GM21447 (cell line): Measurements from ENCODE around the gene GHRH.

Experiments used
- ATAC-seq: cut with Tn5 transposase; IDR thresholded peaks from one replicate; pipeline ENCODE4 v1.9.1; 2021; ENCODE audit not compliant: unreplicated experiment

GHRH gene

DNA sequence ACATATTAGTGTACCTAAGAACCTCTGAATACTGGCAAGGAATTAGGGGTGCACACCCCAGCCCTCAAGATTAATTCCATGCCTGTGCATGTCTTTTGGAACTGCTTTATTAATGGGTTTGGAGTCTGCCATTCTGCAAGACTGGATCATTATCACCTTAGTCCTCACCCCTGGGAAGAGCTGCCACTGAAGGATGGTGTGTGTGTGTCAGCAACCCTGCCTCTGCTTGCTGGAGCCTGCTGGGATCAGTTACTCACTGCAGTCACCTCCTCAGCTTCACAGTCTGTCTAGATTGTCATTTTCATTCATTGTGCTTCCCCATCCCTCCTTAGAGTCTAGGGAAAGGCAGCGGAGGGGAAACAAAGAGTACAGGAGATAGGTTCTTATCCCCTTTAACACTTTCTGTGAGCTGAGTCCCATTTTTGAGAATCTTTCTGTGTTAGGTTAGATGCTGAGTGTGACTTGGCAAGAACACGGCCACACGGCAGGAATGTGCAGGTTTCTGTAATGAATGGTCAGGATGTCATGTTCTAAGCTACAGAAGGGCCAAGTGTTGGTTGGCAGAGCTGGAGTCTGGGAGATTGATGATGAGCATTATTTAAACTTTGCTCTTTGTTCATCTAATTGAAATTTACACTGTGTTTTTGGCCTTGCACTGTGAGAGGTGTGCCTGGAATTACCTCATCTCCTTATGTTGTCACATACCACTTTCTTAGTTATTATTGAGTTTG, 21.1 kb downstream of the GHRH start:
- no peak for ATAC-seq

DNA sequence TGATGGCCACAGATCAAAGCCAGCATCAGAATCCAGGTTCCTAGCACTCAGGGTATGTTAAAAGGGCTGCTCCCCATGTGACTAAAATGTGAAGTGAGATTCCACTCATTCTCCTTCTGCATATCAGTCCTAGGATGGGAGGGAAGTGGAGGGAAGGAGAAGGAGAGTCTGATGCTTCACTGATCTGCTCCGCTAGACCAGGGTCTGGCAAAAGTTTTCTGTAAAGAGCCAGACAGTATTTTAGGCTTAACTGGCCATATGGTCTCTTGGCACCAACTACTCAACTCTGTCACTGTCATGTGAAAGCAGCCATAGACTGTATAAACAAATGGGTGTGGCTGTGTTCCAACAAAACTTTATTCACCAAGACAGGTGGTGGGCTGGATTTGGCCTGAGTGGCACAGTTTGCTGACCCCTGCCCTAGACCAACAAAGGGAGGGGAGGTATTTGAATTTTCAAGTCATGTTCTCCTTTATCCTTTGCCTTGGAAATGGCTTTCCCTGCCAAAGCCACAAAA, 22.6 kb downstream of the GHRH start:
- no peak for ATAC-seq

DNA sequence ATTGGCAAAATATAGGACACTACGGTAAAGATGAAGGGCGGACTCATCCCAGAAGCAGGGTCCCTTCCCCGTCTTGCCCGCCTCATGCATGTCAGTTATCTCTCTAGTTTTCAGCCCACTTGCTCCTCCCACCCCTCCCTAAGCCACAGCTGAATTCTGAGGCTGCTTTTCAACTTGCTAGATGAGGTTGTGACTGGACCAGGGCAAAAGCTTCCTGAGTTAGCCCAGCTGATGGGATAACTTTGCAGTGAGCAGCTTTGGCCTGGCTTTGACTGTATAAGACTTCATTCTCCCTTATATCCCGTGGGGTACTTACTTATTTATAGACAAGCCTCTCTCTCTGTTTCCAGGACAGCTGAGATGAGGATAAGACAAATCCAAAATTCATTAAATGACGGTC, 23.2 kb downstream of the GHRH start:
- ATAC-seq: no peak

DNA sequence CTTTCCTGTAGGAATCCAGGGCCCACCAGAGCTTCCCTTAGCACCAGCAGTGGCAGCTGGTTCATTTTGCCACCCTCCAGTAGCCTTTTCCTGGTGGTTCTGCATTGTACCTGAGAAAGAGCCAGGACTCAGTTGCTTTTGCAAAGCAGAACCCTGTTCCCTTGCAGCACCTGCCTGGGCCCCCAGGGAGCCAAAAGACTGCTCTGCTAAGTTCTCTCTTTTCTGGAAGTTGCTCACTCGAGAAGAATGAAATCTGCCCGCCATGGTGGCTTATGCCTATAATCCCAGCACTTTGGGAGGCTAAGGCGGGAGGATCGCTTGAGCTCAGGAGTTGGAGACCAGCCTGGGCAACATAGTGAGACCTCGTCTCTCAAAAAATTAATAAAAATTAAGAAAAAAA, 24.0 kb downstream of the GHRH start:
- no peak for ATAC-seq

DNA sequence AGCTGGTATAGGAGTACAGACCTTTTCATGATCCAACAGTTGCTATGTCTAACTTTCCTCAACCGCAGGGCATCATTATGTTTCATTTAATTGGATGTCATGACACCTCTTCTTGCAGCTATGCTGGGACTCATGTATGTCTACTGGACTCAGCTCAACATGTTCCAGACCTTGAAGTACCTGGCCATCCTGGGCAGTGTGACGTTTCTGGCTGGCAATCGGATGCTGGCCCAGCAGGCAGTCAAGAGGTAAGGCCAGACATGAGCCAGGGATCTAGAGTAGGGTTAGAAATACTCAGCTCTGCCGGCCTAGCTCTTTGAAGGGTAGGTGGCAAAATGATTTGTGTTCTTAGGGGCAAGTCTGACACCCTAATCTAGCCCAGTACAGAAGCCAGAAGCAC, 25.2 kb downstream of the GHRH start:
- ATAC-seq: no peak

DNA sequence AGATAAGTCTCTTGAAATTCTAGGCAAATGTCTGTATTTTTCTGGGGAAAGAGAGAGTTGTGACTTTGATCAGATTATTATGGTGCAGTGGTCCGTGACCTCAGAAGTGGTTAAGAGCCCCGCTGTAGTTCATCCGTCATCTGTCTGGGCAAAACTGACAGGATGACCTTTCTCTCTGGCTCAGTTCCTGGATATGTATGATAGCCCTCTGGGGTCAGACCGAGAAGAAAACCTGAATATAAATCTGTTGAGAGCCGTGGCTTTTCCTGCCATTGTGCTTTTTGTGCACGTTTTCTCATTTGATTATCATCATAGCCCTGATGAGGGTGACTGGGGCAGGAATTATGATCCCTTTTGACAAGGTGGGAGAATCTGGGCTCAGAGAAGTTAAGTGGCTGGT, 26.5 kb downstream of the GHRH start:
- no peak for ATAC-seq

DNA sequence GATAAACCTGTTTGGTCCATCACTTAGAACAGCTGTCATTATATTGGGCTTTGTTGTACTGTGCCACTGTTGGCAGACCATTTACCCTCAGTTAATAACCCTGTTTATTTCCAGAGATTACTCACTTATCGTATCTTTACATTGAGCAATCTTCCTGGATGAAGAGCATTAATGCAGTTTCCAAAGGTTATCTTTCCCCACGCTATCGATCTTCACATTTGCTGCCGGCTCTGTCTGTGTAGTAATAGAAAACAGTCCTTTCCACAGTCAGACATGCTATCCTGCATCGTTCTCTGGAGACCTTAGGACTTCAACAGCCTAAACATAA, 27.4 kb downstream of the GHRH start:
- ATAC-seq: no peak

DNA sequence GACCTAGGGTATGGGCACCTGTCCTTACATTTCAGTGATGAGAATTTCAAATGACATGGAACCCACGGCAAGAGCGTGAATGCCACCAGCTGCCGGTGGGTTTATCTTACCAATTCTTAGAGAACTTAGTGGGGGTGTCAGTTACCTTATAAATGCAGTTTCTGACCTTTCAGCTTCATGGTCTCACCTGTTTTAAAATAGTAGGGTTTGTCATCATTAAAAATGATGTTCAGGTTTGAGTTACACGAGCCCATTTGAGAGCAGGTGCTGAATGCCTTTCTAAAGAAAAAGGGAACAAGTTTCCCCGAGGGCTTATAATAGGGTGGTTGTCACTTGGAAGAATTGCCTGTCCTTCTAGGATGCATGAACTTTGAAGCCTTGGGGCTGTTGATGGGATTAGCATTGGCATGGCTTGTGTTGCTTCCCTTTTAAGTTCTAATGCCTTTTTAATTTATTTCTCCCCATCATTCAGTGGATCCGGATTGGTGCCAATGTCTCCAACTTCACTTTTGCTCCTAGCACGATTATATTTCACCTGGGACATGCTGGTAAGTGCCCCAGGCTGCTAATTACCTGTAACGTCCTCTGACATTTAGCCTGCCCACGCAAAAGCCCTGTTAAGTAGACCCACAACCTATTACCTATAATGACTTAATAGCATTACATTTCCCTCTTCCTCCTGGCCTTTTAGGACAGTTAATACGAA, 27.9 kb downstream of the GHRH start:
- no peak for ATAC-seq

DNA sequence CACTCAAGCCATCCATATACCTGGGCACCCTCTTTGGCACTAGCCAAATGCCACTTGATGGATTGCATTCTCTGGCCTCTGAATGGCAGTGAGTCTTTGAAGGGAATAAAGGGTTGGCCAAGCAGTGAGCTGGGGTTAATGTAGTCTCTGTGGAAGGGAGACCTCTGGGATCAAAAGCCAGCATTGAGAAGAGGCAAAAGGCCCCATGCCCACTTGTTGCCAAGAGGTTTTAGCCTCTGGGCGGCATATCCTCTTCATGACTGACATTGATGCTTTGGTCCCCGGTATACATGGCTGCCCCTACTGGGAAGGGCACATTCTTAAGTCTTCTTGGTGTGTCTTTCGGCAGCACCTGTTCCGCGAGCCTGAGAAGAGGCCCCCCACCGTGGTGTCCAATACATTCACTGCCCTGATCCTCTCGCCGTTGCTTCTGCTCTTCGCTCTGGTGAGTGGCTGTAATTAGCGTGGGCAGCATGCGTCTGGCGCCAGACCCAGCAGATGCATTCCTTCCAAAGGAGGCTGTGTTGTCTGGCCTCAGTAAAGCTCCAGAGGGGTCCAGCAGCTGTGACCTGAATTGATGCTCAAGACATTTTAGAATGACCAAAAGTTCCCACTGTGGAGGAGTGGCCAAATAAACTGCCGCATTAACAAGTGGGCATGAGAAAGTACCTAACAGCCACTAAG, 29.5 kb downstream of the GHRH start:
- ATAC-seq: no peak

DNA sequence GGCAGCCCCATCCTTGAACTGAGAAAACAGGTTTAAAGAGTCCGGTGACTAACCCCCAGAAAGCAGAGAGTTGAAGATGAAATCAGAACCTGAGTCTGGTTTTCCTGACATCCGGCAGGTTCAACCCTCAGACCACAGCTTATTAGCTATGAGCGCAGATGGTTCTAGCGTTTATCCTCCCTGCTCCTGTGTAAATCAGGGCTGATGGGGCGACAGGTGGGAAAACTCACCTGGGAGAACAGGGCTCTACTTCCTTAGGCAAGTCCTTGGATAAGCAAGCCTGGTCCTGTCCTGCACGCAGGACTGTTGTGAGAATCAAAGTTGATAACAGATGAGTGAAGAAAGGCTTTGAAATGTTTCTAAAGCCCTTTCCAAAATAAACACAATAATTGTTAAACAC, 31.4 kb downstream of the GHRH start:
- no peak for ATAC-seq

DNA sequence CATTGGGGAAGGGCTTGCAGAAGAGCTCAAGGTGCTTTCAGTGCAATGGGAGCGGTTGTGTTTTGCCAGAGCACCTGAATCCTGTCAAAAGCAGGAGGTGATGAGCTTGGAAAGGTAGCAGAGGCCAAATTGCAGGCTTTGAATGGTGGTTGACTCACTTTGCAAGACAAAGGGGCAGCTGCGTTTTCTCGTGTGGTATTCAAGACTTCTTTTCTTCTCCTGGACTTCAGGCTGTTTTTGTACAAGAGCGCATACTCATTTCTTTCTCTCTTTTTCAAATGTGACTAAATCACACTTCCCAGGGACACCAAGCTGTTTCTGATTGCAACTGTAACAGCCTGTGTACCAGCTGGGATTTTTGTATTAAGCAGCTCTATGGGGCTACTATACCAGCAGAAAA, 32.3 kb downstream of the GHRH start:
- no peak for ATAC-seq

DNA sequence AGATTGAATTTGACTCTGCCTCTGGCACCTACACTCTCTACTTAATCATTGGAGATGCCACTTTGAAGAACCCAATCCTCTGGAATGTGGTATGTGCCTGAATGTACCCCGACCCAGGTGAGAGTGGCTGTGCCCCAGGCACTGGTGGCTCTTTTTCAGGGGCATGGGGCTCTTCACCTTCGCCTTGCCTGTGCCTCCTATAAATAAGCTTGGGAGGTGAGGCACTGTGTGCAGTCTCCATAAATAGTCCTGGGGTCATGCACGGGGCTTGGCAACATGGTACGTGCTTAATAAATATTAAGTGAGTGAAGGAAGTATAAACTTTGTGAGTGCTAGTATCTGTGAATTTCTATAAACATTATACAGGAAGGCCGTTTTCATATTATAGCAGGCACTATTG, 33.0 kb downstream of the GHRH start:
- ATAC-seq: no peak

DNA sequence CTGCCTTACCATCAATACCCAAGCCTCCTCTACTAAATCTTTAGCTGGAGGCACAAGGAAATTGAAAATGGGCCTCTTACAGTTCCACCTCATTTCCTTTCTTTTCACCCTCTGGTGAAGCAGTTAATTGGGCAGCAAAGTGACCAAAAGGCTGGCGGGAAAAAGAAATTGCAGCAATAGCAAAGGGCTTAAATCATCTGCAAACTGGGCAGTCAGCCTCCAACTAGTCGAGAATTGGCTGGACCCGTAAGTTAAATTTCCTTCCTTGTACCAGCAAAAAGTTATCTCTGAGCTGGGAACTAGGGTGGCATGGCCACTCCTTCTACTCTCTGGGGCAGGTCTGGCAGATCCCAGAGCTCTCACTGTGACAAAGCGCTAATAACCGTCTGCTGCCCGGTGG, 33.5 kb downstream of the GHRH start:
- ATAC-seq: no peak

DNA sequence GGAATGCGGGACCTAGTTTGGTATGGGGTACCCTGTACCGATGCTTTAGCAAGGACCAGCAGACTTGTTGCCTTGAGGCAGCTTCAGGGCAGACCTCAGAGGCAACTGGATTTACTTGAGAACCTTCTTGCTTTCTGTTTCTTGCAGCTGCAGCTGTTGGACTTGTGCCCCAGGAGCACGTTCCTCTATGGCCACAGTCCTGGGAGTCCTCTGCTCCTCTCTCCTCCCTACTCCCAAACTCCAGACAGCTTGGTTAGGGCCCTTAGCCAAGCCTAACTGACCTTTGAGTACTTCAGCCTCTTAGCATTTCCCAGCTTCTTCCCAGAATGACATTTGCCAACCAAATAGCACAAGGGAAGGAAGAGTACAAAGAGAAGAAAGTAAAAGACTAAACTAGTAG, 34.7 kb downstream of the GHRH start:
- no peak for ATAC-seq

DNA sequence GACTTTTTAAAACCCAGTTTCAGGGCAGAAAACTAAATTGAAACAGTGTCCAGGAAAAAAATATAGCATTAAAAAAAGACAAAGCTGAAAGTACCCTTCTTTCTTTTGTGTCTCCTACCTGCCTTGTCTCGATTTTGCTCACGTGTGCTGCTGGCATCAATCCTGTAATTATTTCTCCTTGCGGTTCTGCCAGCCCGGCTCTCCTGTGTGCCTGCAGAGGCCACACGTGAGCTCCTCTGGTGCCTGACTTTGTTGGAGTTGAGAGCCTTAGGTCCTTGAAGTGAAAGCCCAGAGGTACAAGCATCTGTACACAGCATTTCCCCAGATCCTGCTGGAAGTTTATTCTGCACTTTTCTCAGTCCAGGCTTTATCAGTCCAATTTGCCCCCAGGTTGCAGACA, 36.5 kb downstream of the GHRH start:
- ATAC-seq: no peak

DNA sequence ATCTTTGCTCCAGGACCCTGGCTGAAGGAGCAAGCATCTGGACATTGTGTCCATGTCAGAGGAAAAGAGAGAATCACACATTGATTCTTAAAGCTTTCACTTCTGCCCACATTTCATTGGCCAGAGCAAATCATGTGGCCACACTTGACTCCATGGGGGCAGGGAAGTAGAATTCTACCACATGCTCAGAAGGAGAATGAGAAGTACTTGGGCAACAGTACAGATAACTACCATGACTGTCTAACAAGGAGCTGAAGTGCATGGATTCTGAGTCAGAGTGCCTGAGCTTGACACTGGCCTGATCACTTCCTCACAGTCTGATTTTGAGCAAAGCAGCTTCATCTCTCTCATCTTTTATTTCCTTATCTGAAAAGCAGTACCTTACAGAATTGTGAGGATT, 38.6 kb downstream of the GHRH start:
- no peak for ATAC-seq

DNA sequence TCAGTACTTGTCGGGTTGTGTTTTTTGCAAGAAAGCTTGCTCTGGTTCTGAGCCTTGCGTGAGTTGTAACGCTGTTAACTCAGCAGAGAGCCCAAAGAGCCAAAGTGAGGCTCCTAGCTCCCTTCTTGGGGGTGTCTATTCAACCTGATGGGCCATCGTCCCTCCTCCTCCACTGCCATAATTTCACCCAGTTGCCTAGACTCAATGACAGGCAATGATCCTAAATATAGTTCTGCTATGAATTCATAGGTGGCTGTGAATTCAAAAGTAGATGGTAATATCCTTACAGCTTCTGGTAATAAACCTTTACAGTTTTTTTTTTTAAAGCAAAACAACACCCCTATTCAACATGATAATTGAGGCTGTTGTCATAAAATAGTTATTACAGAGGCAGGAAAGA, 39.5 kb downstream of the GHRH start:
- no peak for ATAC-seq

DNA sequence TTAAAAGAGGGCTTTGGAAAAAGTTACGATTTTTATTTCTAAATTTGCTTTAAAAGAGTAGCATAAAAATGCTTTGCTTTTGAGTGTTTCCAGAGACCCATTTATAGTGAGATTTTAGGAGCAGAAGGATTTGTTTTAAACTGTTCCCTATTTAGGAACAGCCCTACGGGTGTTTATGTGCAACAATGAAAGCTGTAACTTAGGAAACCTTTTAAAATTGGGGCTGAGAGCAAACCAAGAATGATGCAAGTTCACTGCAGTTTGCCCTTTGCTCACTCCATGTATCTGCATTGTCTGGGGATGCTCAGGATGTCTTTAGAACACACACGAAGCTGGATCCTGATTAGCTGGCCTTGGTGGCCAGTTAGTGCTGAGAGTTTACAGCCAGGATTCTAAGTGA, 40.9 kb downstream of the GHRH start:
- no peak for ATAC-seq

DNA sequence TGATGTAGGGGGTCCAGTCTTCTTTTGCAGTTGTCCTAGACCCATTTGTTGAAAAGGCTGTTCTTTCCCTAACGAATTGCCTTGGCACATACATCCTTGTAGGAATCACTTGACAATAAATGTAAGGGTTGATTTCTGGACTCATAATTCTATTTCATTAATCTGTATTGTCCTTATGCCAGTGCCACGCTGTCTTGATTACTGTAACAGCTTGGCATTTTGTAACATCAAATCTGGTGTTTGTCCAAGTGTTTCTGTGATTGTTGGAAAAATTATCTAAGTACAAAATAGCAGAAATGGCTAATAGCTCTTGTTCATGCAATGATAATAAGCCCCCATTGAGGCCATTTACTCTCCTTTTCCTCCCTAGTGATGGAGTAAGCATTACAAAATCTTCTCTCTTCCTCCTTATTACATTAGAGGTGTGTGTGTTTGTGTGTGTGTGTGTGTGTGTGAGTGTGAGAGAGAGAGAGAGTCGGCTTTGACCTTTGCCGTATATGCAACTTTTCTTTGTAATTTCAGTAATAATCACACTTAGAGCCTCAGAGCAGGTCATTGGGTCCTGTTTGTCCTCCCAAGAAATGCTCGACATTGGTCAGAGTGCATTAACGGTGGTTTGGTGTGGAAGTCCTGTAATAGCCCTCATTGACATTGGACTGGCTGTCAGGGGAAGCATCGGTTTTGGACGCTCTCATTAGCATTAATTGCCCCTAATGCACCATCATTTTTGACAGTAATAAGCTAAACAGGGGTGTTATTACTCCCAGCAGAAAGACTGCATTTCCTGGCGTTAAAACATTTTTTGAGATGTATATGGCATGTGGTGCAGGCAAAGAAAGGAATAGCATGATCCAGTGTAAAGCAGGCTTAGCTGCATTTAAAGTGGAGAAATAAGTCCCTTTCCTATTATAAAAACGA, 41.6 kb downstream of the GHRH start:
- no peak for ATAC-seq

DNA sequence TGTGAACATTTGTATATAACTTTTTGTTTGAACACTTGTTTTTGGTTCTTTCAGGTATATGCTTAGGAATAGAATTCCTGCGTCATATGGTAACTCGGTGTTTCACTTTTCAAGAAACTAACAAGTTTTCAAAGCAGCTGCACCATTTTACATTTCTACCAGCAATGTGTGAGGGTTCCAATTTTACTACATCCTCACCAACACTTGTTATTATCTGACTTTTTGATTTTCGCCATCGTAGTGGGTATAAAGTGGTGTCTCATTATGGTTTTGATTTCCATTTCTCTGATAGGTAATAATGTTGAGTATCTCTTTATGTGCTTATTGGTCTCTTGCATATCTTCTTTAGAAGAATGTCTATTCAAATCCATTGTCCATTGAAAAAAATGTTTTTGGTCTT, 42.6 kb downstream of the GHRH start:
- no peak for ATAC-seq

DNA sequence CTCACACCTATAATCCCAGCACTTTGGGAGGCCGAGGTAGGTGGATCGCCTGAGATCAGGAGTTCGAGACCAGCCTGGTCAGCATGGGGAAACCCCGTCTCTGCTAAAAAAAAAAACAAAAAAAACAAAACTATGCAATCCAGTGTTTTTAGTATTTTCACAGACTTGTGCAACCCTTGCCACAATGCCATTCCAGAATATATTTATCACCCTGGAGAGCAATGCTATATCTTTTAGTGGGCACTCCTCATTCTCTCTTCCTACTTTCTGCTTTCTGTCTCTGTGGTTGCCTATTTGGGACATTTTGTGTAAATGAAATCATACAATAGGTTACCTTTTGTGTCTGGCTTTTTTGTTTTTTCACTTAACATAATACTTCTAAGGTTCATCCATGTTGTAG, 43.2 kb downstream of the GHRH start:
- ATAC-seq: no peak
